ENCODE results near the gene SLC25A47. TPM values are rescaled to one million over a fixed set of nuclear protein-coding genes. Genes with fewer than 3 reads are reported as not detected.

The SLC25A47 gene
- total RNA-seq, 1 experiment from 2014 or later: not detected

DNA sequence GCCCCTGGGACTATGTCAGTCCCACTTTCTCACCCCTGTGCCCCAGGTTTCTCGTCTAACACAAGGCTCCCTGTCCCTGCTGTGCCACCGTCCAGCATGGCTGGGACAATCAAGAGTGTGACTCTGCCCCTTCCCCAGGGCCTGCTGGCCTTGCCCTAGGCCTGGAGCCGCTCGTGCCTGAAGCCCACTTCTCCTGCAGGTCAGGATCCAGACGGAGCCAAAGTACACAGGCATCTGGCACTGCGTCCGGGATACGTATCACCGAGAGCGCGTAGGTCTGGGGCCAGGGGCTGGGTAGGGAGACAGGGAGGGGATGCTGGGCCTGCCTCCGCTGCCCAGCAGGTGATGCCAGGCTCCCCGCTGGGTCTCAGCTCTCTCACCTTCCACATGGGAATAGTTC is 2.8 kb downstream of the SLC25A47 start:
- no peaks in the 10 kb centered on the region for H3K27me3 Mint-ChIP-seq (ENCODE audit: low read depth)
- no peaks in the 10 kb centered on the region for H3K36me3 Mint-ChIP-seq
- H3K4me3 Mint-ChIP-seq: no peak overlapping the region
- CTCF ChIA-PET: no interaction called here
- DNase-seq (ENCODE audit: low spot score) (no peak), ATAC-seq (no peak)
- no peaks in the 10 kb centered on the region for H3K9me3 Mint-ChIP-seq
- peaks cover 3% of the 10 kb centered on the region; the same call in 1 of the 2 replicates for H3K4me1 Mint-ChIP-seq
- H3K27ac Mint-ChIP-seq: no peak overlapping the region
- POLR2A ChIA-PET: no interaction called here
- TF ChIP-seq, protein P1, sequence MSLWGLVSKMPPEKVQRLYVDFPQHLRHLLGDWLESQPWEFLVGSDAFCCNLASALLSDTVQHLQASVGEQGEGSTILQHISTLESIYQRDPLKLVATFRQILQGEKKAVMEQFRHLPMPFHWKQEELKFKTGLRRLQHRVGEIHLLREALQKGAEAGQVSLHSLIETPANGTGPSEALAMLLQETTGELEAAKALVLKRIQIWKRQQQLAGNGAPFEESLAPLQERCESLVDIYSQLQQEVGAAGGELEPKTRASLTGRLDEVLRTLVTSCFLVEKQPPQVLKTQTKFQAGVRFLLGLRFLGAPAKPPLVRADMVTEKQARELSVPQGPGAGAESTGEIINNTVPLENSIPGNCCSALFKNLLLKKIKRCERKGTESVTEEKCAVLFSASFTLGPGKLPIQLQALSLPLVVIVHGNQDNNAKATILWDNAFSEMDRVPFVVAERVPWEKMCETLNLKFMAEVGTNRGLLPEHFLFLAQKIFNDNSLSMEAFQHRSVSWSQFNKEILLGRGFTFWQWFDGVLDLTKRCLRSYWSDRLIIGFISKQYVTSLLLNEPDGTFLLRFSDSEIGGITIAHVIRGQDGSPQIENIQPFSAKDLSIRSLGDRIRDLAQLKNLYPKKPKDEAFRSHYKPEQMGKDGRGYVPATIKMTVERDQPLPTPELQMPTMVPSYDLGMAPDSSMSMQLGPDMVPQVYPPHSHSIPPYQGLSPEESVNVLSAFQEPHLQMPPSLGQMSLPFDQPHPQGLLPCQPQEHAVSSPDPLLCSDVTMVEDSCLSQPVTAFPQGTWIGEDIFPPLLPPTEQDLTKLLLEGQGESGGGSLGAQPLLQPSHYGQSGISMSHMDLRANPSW (CRISPR knock-in tag; conservative IDR thresholded peaks at IDR 0.05; ENCODE audit: low read depth): no peak
- TF ChIP-seq ZBTB21 (CRISPR knock-in tag; IDR thresholded peaks at IDR 0.05; ENCODE audit: borderline replicate concordance): no peak
- TF ChIP-seq MYBL2 (CRISPR knock-in tag; IDR thresholded peaks at IDR 0.05): no peak
- no peak for TF ChIP-seq NFE2L1 (CRISPR knock-in tag; IDR thresholded peaks at IDR 0.05)
- TF ChIP-seq, protein P2, sequence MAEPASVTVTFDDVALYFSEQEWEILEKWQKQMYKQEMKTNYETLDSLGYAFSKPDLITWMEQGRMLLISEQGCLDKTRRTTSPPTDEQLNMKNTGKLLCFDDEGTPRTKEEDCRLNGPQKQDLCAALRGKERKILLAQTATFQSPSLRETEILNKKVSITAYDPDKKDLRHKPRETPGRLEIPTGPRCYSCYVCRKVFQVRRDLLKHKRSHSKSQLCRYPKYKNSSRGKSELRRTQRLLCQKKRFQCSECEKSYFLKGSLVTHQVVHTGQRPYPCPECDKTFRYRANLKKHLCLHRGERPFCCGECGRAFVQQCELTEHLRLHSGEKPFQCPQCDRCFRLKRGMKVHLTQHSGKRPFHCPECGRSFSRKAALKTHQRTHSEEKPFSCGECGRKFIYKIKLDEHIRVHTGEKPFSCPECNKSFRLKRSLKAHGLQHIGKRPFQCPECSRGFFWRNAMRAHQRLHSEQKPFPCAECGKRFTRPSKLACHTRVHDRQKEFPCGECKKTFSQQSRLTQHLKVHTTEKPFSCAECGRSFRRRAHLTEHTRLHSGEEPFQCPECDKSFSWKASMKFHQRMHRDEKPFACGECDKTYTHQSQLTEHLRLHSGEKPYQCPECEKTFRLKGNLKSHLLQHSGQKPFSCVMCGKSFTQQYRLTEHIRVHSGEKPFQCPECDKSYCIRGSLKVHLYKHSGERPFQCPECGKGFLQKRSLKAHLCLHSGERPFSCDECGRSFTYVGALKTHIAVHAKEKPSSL (CRISPR knock-in tag; conservative IDR thresholded peaks at IDR 0.05): no peak
- no peak for TF ChIP-seq NR1H2 (CRISPR knock-in tag; IDR thresholded peaks at IDR 0.05)
- TF ChIP-seq, protein P3, sequence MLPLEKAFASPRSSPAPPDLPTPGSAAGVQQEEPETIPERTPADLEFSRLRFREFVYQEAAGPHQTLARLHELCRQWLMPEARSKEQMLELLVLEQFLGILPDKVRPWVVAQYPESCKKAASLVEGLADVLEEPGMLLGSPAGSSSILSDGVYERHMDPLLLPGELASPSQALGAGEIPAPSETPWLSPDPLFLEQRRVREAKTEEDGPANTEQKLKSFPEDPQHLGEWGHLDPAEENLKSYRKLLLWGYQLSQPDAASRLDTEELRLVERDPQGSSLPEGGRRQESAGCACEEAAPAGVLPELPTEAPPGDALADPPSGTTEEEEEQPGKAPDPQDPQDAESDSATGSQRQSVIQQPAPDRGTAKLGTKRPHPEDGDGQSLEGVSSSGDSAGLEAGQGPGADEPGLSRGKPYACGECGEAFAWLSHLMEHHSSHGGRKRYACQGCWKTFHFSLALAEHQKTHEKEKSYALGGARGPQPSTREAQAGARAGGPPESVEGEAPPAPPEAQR (CRISPR knock-in tag; IDR thresholded peaks at IDR 0.05): no peak
- no peak for TF ChIP-seq CREM (CRISPR knock-in tag; IDR thresholded peaks at IDR 0.05)
- TF ChIP-seq ZNF396 (CRISPR knock-in tag; IDR thresholded peaks at IDR 0.05; ENCODE audit: borderline replicate concordance): no peak

DNA sequence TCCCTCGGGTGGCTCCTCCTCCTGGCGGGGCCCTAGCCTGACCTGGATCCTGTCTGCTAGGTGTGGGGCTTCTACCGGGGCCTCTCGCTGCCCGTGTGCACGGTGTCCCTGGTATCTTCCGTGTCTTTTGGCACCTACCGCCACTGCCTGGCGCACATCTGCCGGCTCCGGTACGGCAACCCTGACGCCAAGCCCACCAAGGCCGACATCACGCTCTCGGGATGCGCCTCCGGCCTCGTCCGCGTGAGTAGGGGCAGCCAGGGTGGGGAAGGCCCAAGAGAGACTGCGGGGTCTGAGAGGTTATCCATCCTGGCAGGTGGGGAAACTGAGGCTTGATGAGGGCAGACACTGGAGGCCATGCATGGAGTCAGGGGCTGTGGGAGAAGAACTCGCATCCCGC is 4.0 kb downstream of the SLC25A47 start:
- H3K4me1 Mint-ChIP-seq: no peaks in the 10 kb centered on the region
- no peaks in the 10 kb centered on the region for H3K9me3 Mint-ChIP-seq
- H3K27me3 Mint-ChIP-seq (ENCODE audit: low read depth): no peaks in the 10 kb centered on the region
- no peak overlapping the region for H3K4me3 Mint-ChIP-seq
- POLR2A ChIA-PET: no interaction called here
- no peaks in the 10 kb centered on the region for H3K36me3 Mint-ChIP-seq
- H3K27ac Mint-ChIP-seq: no peak overlapping the region
- no peak for DNase-seq (ENCODE audit: low spot score)
- ATAC-seq: no peak
- no peak for TF ChIP-seq JAZF1 (CRISPR knock-in tag; IDR thresholded peaks at IDR 0.05)
- no peak for TF ChIP-seq TCF7 (CRISPR knock-in tag; IDR thresholded peaks at IDR 0.05; ENCODE audit: low read depth)
- TF ChIP-seq, protein P4, sequence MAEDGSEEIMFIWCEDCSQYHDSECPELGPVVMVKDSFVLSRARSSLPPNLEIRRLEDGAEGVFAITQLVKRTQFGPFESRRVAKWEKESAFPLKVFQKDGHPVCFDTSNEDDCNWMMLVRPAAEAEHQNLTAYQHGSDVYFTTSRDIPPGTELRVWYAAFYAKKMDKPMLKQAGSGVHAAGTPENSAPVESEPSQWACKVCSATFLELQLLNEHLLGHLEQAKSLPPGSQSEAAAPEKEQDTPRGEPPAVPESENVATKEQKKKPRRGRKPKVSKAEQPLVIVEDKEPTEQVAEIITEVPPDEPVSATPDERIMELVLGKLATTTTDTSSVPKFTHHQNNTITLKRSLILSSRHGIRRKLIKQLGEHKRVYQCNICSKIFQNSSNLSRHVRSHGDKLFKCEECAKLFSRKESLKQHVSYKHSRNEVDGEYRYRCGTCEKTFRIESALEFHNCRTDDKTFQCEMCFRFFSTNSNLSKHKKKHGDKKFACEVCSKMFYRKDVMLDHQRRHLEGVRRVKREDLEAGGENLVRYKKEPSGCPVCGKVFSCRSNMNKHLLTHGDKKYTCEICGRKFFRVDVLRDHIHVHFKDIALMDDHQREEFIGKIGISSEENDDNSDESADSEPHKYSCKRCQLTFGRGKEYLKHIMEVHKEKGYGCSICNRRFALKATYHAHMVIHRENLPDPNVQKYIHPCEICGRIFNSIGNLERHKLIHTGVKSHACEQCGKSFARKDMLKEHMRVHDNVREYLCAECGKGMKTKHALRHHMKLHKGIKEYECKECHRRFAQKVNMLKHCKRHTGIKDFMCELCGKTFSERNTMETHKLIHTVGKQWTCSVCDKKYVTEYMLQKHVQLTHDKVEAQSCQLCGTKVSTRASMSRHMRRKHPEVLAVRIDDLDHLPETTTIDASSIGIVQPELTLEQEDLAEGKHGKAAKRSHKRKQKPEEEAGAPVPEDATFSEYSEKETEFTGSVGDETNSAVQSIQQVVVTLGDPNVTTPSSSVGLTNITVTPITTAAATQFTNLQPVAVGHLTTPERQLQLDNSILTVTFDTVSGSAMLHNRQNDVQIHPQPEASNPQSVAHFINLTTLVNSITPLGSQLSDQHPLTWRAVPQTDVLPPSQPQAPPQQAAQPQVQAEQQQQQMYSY (CRISPR knock-in tag; IDR thresholded peaks at IDR 0.05): no peak
- TF ChIP-seq, protein P5, sequence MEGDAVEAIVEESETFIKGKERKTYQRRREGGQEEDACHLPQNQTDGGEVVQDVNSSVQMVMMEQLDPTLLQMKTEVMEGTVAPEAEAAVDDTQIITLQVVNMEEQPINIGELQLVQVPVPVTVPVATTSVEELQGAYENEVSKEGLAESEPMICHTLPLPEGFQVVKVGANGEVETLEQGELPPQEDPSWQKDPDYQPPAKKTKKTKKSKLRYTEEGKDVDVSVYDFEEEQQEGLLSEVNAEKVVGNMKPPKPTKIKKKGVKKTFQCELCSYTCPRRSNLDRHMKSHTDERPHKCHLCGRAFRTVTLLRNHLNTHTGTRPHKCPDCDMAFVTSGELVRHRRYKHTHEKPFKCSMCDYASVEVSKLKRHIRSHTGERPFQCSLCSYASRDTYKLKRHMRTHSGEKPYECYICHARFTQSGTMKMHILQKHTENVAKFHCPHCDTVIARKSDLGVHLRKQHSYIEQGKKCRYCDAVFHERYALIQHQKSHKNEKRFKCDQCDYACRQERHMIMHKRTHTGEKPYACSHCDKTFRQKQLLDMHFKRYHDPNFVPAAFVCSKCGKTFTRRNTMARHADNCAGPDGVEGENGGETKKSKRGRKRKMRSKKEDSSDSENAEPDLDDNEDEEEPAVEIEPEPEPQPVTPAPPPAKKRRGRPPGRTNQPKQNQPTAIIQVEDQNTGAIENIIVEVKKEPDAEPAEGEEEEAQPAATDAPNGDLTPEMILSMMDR (IDR thresholded peaks at IDR 0.05): no peak
- TF ChIP-seq, protein P6, sequence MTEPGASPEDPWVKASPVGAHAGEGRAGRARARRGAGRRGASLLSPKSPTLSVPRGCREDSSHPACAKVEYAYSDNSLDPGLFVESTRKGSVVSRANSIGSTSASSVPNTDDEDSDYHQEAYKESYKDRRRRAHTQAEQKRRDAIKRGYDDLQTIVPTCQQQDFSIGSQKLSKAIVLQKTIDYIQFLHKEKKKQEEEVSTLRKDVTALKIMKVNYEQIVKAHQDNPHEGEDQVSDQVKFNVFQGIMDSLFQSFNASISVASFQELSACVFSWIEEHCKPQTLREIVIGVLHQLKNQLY (CRISPR knock-in tag; IDR thresholded peaks at IDR 0.05): no peak
- TF ChIP-seq ELF4 (CRISPR knock-in tag; IDR thresholded peaks at IDR 0.05; ENCODE audit: low read depth): no peak
- TF ChIP-seq, protein P3 (CRISPR knock-in tag; IDR thresholded peaks at IDR 0.05): no peak
- no peak for TF ChIP-seq HMGA2 (CRISPR knock-in tag; IDR thresholded peaks at IDR 0.05)
- no peak for TF ChIP-seq TEAD1 (CRISPR knock-in tag; IDR thresholded peaks at IDR 0.05)
- no peak for TF ChIP-seq ZNF219 (CRISPR knock-in tag; IDR thresholded peaks at IDR 0.05; ENCODE audit: borderline replicate concordance)
- no peak for TF ChIP-seq ZNF121 (CRISPR knock-in tag; IDR thresholded peaks at IDR 0.05)
- TF ChIP-seq ZNF423 (CRISPR knock-in tag; IDR thresholded peaks at IDR 0.05): no peak
- CTCF ChIA-PET: no interaction called here
